ENCODE measurements around the gene TNP2.

Gene TNP2

GRCh38 chr16:11268921-11269375 lies at the start of gene TNP2:
TSS of gene TNP2 (minus strand) at chr16:11269325. CDS start at chr16:11269262, 63 bp downstream.
- DNase-seq: no peak

DNA sequence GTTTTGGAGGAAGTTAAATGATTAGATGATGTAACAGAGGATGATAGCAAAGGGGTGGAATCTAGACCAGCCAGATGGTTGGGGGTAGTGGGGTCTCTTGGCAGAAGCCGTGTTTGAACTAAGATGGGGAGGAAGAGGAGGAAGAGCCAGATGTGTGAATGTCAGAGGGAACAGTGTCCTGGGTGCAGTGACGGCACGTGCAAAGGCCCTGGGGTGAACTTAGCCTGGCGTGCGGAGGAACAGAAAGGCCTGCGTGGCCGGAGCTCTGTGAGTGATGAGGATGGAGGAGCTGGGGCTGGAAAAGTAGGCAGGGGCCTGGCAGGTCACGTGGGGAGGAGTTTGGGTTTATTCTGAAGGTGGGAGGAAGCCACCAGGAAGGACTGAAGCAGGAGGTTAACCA lies 49.7 kb upstream of the TNP2 start:
- DNase-seq: no peak

- DNase-seq: no peak
These were observed 47.3 kb upstream of the TNP2 start for GRCh38 chr16:11316331-11317015.

DNA sequence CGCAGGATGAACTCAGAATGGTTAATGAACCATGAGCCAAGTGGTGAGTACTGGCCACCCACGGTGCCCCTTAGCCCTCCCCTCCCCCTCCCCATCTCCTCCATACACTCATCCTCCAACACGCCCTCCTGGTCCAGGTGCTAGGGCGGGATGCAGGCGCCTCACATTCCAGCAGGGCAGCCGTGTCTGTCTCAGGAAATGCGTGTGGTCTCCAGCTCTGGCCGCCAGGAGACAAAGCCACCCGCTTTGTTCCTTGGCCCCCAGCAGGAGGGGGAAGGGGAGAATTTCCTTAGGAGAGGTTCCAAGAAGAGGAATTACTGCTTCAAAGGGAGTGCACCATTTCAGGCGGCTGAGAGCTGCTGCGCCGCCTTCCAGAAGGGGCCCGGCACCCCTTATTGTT lies 46.4 kb upstream of the TNP2 start:
- DNase-seq: no peak

DNA sequence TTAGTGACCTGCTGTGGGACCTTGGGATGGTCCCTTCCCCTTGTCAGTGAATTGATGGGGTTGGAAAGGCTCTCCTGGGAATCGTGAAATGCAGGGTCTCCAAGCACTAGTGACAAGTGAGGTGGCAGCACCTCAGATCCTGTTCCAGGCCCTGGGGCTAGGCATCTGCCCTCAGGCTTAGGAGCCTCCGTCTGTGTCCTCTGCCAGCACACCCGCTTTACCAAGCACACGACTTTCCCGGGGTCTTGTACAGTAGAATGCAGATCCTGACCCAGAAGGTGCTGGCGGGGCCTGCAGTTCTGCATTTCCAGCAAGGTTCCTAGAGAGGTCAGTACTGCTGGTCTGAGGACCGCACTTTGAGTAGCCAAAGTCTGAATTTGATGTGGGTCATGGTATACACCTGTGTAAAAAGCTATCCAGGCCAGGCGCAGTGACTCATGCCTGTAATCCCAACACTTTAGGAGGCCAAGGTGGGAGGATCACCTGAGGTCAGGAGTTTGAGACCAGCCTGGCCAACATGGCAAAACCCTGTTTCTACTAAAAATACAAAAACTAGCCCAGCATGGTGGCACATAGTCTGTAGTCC lies 45.3 kb upstream of the TNP2 start:
- no peak for DNase-seq

DNA sequence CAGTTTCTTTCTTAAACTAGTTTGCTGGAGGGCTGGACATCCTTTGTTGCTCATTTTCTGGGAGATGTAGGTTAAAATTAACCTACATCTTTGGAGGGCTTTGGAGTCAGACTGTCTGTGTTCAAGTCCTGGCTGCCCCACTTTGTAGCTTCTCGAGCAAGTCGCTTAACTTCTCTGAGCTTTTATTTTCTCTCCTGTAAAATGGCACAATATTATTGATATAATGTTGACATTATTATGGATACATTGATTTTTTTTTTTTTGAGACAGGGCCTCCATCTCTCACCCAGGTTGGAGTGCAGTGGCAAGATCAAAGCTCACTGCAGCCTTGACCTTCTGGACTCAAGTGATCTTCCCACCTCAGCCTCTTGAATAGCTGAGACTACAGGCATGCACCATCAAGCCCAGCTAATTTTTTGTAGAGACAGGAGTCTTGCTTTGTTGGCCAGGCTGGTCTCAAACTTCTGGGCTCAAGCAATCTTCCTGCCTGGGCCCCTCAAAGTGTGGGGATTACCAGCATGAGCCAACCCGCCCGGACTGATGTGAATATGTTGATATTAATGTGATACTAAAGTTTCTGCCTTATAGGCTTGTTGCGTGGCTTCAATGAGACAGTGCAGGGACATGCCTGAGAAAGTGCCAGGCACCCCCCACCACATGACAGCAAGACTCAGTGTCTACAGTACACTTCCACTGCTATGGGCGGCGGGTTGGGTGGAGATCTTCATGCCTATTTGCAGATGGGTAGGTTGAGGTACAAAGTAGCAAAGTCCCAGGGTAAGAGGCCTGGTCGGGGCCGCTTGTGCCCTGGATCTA lies 44.6 kb upstream of the TNP2 start:
- DNase-seq: no peak

GRCh38 chr16:11312718-11313492 lies 43.8 kb upstream of the TNP2 start:
- no peak for DNase-seq

GRCh38 chr16:11310997-11311561 lies 42.0 kb upstream of the TNP2 start:
- DNase-seq: peak; percentile 99

GRCh38 chr16:11310634-11310977 lies 41.5 kb upstream of the TNP2 start:
- DNase-seq: no peak

DNA sequence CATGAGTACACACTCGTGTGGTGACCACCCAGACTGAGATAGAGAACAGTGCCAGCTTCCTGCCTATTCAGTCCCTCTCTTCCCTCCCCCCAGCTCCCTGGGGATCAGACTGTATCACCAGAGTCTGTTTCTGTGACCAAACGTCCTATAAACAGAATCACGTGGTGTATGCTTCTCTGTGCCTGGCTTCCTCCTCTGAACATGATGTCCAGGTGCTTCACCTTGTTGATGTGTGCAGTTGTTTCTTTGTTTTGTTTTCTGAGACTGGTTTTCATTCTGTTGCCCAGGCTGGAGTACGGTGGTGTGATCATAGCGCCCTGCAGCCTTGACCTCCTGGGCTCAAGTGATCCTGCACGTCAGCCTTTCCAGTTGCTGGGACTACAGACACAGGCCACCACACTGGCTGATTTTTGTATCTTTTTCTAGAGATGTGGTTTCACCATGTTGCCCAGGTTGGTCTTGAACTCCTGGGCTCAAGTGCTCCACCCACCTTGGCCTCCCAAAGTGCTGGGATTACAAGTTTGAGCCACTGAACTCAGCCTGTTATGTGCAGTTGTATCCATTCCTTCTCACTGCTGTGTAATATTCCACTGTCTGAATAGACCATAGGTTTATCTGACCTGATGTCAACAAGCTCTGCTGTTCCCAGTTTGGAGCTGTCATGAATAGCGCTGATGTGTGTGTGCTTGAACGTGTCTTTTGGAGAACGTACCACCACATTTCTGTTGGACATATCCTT lies 40.9 kb upstream of the TNP2 start:
- DNase-seq: peak; percentile 5

DNA sequence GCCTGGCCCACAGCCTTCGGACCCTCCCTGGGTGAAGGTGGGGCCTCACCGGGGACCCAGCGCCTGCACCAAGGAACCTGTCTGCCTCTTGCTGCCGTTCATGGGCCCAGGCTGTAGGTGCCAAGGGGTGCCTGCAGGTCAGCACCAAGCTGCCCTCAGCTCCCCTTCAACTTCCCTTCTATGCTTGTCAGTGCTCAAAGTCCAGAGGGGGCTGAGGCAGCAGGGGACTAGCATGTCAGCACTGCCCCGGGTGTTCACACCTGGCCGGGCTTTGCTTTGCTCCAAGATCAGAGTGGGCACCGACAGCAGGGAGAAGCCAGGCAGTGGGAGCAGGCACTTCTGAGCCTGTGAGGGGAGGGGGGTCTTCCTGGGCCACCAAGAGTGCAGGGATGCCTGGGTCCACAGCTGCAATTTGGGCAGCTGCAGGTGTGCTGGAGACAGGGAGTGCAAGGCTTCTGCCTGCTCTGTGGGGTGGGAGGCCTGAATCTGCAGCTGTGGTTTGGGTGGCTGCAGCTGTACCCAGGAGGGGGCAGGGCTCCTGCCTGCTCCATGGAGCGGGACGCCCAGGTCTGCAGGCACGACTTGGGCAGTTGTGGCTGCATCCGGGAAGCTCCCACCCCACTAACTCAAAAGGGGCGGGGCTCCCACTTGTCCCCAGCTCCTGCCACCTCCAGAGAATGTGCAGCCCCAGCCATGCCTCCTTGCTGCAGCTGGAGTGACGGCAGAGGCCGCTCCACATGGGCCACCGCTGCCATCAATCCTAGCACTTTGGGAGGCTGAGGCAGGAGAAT lies 39.6 kb upstream of the TNP2 start:
- DNase-seq: peak; percentile 6

DNA sequence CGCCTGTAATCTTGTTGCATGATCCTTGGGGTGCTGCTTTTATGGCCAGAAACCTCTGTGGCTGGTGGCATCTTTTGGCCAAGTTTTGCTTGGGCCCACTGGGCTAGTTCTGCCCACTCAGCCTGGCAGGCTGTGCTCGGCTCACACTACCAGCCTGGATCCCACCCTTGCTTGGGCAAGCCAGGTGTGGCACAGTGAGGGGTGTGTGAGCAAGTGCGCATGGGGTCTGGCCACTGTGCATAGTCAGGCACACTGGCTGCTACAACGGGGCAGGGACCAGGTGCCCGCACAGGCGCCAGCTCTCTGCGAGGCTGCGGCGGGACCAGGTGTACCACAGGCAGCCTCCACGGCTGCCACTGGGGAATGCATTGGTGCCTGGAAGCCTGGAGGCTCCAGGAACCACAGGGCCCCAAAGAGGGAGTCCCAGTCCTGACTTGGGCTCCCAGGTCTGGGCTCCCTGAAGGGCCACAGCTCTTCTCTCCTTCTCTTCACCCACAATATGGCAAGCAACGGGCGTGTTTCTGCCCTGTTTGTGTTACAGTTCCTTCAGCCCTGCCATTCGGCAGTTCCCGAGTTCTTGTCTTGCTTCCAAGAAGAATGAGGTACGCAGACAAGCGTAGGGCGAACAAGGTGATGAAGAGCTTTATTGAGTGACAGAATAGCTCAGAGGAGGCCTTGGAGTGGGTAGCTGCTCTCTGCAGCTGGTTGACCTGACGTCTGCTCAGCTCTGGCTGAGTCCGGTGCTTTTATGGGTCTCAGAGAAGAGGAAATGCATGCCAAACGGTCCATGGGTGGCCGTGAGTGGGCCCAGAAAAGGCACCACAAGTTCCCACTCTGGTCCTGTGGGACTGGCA lies 38.7 kb upstream of the TNP2 start:
- peak; percentile 19 for DNase-seq

- peak; percentile 96 for DNase-seq
These were observed 38.0 kb upstream of the TNP2 start for GRCh38 chr16:11306997-11307638.

DNA sequence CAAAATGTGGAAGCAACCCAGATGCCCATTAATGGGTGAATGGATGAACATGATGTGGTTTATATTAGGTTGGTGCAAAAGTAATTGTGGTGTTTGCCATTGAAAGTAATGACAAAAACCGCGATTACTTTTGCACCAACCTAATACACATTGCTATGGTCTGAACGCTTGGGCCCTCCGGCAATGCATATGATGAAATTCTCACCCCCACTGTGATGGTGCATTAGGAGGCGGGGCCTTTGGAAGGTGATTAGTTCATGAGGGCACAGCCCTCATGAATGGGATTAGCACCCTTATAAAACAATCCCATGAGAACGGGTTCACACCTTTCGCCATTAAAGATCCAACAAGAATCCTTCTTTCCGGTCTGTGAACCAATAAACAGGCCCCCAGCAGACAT lies 37.3 kb upstream of the TNP2 start:
- DNase-seq: no peak

DNA sequence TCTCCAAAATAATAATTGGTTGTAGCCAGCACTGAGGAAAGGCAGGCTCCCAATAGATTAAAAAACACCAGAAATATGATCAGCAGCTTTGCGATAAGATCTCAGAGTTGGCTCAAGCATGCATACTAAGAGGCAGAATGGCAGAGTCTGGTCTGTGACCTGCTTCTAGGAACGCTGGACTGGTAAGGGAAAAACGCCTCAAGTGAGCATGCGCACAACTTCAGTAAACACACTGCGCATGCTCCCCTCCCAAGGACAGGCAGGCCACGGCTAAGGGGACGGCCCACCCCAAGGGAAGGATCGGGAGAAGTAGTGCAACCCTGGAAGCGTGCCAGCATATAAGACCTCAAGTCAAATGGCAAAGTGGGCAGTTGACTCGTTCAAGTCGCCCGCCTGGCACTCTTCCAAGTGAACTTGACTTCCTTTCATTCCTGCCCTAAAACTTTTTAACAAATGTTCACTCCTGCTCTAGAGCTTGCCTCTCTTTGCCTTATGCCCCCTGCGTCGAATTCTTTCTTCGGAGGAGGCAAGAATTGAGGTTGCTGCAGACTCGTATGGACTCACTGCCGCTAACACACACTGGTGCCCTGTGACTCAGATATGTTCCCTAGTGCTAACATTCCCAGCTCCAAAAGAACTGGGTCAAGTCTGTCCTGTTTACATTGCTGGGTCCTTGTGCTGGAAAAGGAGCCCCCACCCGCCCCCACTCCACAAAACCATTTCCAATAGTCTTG lies 34.4 kb upstream of the TNP2 start:
- peak; percentile 3 for DNase-seq

DNA sequence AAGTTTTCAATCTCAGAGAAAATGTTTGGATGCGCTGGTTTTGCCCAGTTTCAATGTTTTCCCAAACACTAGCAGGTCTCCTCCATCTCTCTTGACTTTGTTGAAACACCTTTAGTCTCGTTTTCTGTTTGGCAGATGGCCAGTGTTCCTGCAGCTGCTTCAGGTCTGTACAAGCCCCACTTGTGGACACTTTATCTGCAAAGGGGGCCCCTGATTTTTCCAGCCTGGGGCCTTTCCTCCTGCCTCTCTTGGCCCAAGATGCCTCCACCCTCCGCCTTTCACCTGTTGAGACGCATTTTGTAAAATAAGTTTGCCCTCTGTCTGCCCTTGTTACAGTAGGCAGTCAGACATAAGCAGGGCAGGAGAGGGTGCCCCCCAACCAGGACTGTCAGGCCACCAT lies 33.9 kb upstream of the TNP2 start:
- DNase-seq: no peak

- no peak for DNase-seq
These were observed 32.7 kb upstream of the TNP2 start for GRCh38 chr16:11301645-11302501.

DNA sequence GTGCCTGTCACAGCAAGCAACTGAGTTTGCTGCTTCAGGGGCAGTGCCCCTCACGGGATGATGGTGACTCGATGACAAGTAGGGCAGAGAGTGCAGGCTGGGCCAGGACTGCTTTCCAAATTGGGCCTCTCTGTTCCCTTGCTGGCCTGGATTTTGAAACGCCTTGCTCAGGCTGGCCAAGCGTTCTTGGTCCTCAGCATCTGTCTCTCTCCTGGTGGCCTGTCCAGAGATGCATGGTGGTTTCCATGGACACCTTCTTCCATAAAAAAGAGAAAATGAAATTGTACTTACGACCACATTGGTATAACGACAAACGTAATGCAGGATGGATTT lies 31.4 kb upstream of the TNP2 start:
- no peak for DNase-seq

Measured in MV-4-11 (cell line).